Measurements from ENCODE around the gene INPP5E.

The INPP5E gene

DNA sequence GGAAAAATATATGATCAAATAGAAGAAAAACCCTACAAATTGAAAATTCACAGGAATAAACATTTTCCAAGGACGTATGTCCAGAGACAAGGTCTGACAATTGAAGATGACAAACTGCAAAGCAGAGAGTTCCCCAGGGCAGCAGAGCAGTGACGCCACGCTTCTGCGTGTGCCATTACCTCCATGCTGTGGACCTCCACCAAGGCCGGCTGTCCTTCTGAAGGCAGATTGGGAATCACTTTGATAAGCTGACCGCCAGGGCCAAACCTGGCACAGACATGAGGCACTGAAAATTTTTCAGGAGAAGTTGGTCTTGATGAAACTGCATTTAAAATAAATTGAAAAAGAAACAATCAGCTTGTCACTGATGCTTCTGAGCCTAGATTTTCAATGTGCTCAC is 24.6 kb upstream of the INPP5E start:
- peaks cover 26 to 94% of the 10 kb centered on the region in 2 experiments for H3K36me3 ChIP-seq (ENCODE audit: control insufficient read depth in 2 of 2, insufficient read depth in 1 of 2, low read length in 2 of 2)

DNA sequence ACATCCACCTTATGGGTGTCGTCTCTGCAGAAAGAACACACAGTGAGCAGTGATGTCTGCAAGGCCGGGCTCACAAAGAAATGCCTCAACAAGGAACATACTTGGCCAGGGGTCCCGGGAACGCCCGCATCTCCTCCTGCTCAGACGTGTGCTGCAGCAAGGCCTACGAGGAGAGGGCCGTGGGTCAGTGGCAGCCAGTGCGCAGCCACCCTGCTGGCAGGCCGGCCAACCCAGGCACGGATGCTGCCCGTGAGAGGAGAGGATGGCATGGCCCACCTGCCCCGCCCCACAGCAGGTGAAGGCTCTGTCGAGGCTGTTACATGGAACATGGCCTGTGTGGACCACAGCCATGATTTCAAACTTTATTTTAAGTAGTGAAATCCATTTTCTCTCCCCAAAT is 23.9 kb upstream of the INPP5E start:
- TF ChIP-seq ZNF211 (tag by site-specific recombination; IDR thresholded peaks at IDR 0.05; ENCODE audit: low read depth) (no peak), ZEB2 (tag by site-specific recombination; IDR thresholded peaks at IDR 0.05) (no peak), ZNF221 (tag by site-specific recombination; IDR thresholded peaks at IDR 0.05; ENCODE audit: borderline replicate concordance) (no peak), ZNF324 (tag by site-specific recombination; IDR thresholded peaks at IDR 0.05) (no peak)
- TF ChIP-seq, protein P1, sequence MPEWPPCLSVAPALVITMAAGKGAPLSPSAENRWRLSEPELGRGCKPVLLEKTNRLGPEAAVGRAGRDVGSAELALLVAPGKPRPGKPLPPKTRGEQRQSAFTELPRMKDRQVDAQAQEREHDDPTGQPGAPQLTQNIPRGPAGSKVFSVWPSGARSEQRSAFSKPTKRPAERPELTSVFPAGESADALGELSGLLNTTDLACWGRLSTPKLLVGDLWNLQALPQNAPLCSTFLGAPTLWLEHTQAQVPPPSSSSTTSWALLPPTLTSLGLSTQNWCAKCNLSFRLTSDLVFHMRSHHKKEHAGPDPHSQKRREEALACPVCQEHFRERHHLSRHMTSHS (tag by site-specific recombination; IDR thresholded peaks at IDR 0.05), result no peak
- Histone ChIP-seq H3K36me3 (ENCODE audit: control insufficient read depth in 2 of 2, insufficient read depth in 1 of 2, low read length in 2 of 2) (peaks cover 30 to 94% of the 10 kb centered on the region in 2 experiments), H3K4me1 (ENCODE audit: control insufficient read depth, insufficient read depth, low read length) (no peaks in the 10 kb centered on the region), H3K9me3 (ENCODE audit: control insufficient read depth, insufficient read depth, low read depth, low read length) (no peaks in the 10 kb centered on the region), H3K27ac (ENCODE audit: extremely low read depth, low read depth, low read length) (no peak overlapping the region), H3K4me3 (ENCODE audit: low read depth, low read length) (no peak overlapping the region)
- ChIA-PET CTCF (interaction anchor here (0.6 to 0.8 kb wide), 2 partner anchors 54 to 168 kb away, joined by 4 to 5 read pairs; no protein-coding TSS in a partner anchor), POLR2A (no interaction called here)

More for the DNA sequence above, 24.6 kb upstream of the INPP5E start:
- TF ChIP-seq KLF9 (tag by site-specific recombination; IDR thresholded peaks at IDR 0.05; ENCODE audit: low read depth) (no peak), ZNF221 (tag by site-specific recombination; IDR thresholded peaks at IDR 0.05; ENCODE audit: borderline replicate concordance) (no peak), YY1 (tag by site-specific recombination; IDR thresholded peaks at IDR 0.05) (no peak), ZBTB48 (tag by site-specific recombination; IDR thresholded peaks at IDR 0.05) (no peak), ZNF223 (tag by site-specific recombination; IDR thresholded peaks at IDR 0.05) (no peak), ZNF654 (tag by site-specific recombination; IDR thresholded peaks at IDR 0.05; ENCODE audit: low read depth) (no peak), ZNF24 (tag by site-specific recombination; IDR thresholded peaks at IDR 0.05) (no peak), MZF1 (tag by site-specific recombination; IDR thresholded peaks at IDR 0.05; ENCODE audit: borderline replicate concordance) (no peak), KLF10 (tag by site-specific recombination; IDR thresholded peaks at IDR 0.05) (no peak), OVOL3 (tag by site-specific recombination; IDR thresholded peaks at IDR 0.05) (no peak), ZNF157 (tag by site-specific recombination; IDR thresholded peaks at IDR 0.05) (no peak), EGR2 (tag by site-specific recombination; IDR thresholded peaks at IDR 0.05; ENCODE audit: low read depth) (no peak)
- TF ChIP-seq, protein P1 (tag by site-specific recombination; IDR thresholded peaks at IDR 0.05), result no peak
- TF ChIP-seq, protein P2, sequence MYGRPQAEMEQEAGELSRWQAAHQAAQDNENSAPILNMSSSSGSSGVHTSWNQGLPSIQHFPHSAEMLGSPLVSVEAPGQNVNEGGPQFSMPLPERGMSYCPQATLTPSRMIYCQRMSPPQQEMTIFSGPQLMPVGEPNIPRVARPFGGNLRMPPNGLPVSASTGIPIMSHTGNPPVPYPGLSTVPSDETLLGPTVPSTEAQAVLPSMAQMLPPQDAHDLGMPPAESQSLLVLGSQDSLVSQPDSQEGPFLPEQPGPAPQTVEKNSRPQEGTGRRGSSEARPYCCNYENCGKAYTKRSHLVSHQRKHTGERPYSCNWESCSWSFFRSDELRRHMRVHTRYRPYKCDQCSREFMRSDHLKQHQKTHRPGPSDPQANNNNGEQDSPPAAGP (tag by site-specific recombination; IDR thresholded peaks at IDR 0.05), result no peak
- TF ChIP-seq, protein P3, sequence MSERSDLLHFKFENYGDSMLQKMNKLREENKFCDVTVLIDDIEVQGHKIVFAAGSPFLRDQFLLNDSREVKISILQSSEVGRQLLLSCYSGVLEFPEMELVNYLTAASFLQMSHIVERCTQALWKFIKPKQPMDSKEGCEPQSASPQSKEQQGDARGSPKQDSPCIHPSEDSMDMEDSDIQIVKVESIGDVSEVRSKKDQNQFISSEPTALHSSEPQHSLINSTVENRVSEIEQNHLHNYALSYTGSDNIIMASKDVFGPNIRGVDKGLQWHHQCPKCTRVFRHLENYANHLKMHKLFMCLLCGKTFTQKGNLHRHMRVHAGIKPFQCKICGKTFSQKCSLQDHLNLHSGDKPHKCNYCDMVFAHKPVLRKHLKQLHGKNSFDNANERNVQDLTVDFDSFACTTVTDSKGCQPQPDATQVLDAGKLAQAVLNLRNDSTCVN (tag by site-specific recombination; optimal IDR thresholded peaks at IDR 0.05), result no peak
- POLR2A ChIA-PET, result no interaction called here
- CTCF ChIA-PET, result interaction anchor here (0.6 to 1.2 kb wide), 3 partner anchors 24 to 167 kb away, joined by 4 to 5 read pairs (median 4); partner anchors contain the start of gene INPP5E
- no peak overlapping the region for H3K4me3 ChIP-seq (ENCODE audit: low read depth, low read length)
- no peaks in the 10 kb centered on the region for H3K4me1 ChIP-seq (ENCODE audit: control insufficient read depth, insufficient read depth, low read length)
- H3K9me3 ChIP-seq (ENCODE audit: control insufficient read depth, insufficient read depth, low read depth, low read length), result no peaks in the 10 kb centered on the region
- H3K27ac ChIP-seq (ENCODE audit: extremely low read depth, low read depth, low read length), result no peak overlapping the region

DNA sequence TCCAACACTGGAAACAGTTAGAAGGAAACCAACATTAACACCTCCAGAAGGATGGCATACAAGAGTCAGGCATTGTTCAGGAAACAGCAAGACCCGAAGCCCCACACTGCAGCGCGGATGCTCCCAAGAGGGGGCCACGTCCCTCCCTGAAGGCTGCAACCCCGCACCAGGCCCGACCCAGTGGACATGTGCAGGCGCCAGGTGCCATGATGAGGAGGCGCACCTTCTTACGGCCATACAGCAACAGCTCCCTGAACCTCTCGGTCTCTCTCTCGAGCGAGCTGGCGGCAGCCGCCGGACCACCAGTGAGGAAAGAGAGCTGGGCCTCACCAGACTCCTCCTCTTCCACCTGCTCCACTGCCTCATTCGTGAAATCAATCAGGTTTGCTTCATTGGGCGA is 23.0 kb upstream of the INPP5E start:
- POLR2A ChIA-PET, result no interaction called here
- TF ChIP-seq, protein P4, sequence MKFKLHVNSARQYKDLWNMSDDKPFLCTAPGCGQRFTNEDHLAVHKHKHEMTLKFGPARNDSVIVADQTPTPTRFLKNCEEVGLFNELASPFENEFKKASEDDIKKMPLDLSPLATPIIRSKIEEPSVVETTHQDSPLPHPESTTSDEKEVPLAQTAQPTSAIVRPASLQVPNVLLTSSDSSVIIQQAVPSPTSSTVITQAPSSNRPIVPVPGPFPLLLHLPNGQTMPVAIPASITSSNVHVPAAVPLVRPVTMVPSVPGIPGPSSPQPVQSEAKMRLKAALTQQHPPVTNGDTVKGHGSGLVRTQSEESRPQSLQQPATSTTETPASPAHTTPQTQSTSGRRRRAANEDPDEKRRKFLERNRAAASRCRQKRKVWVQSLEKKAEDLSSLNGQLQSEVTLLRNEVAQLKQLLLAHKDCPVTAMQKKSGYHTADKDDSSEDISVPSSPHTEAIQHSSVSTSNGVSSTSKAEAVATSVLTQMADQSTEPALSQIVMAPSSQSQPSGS (tag by site-specific recombination; IDR thresholded peaks at IDR 0.05; ENCODE audit: low read depth), result no peak
- TF ChIP-seq, protein P5, sequence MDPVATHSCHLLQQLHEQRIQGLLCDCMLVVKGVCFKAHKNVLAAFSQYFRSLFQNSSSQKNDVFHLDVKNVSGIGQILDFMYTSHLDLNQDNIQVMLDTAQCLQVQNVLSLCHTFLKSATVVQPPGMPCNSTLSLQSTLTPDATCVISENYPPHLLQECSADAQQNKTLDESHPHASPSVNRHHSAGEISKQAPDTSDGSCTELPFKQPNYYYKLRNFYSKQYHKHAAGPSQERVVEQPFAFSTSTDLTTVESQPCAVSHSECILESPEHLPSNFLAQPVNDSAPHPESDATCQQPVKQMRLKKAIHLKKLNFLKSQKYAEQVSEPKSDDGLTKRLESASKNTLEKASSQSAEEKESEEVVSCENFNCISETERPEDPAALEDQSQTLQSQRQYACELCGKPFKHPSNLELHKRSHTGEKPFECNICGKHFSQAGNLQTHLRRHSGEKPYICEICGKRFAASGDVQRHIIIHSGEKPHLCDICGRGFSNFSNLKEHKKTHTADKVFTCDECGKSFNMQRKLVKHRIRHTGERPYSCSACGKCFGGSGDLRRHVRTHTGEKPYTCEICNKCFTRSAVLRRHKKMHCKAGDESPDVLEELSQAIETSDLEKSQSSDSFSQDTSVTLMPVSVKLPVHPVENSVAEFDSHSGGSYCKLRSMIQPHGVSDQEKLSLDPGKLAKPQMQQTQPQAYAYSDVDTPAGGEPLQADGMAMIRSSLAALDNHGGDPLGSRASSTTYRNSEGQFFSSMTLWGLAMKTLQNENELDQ (tag by site-specific recombination; IDR thresholded peaks at IDR 0.05; ENCODE audit: low read depth), result no peak
- TF ChIP-seq ZNF658 (tag by site-specific recombination; IDR thresholded peaks at IDR 0.05), result no peak
- TF ChIP-seq ZNF292 (tag by site-specific recombination; IDR thresholded peaks at IDR 0.05; ENCODE audit: borderline replicate concordance, low read depth), result no peak
- no peak for TF ChIP-seq ZBTB21 (tag by site-specific recombination; IDR thresholded peaks at IDR 0.05)
- no peak for TF ChIP-seq MYNN (tag by site-specific recombination; IDR thresholded peaks at IDR 0.05; ENCODE audit: borderline replicate concordance)

More for the DNA sequence above, 23.0 kb upstream of the INPP5E start:
- Histone ChIP-seq H3K9me3 (ENCODE audit: control insufficient read depth, insufficient read depth, low read depth, low read length) (no peaks in the 10 kb centered on the region), H3K4me3 (ENCODE audit: low read depth, low read length) (no peak overlapping the region), H3K4me1 (ENCODE audit: control insufficient read depth, insufficient read depth, low read length) (no peaks in the 10 kb centered on the region), H3K27ac (ENCODE audit: extremely low read depth, low read depth, low read length) (no peak overlapping the region), H3K36me3 (ENCODE audit: control insufficient read depth in 2 of 2, insufficient read depth in 1 of 2, low read length in 2 of 2) (peaks cover 39 to 94% of the 10 kb centered on the region in 2 experiments)
- CTCF ChIA-PET, result interaction anchor here (0.5 kb wide), 1 partner anchor 32 kb away, joined by 3 read pairs; no protein-coding TSS in a partner anchor

Measured in HEK293 (cell line).